Neural cell (in vitro differentiated cells): ENCODE results near the gene CCN5. TPM values are rescaled to one million over a fixed set of nuclear protein-coding genes. Genes with fewer than 3 reads are reported as not detected.

ENCODE experiments used
- H2AFZ ChIP-seq: fragments of 200-600, 300-800 bp; sonication (generic), shearing (Covaris generic); 2 replicates; pipeline ENCODE4 v1.6.0; 2014; ENCODE audit warnings: low read depth, mild to moderate bottlenecking, antibody characterized with exemption, low read length, moderate library complexity
- H3F3A ChIP-seq: fragments of 200-600 bp; shearing (Covaris generic); 2 replicates; pipeline ENCODE4 v1.6.1; 2016; ENCODE audit warnings: mild to moderate bottlenecking, moderate library complexity, mixed read lengths, antibody characterized with exemption, low read length; ENCODE audit not compliant: insufficient read depth, poor library complexity, severe bottlenecking
- H3K27ac ChIP-seq: fragments of 200-600, 300-800 bp; sonication (generic), shearing (Covaris generic); 2 replicates; pipeline ENCODE4 v1.5.1; 2014; ENCODE audit warnings: mild to moderate bottlenecking, low read length, moderate library complexity
- H3K27me3 ChIP-seq: fragments of 300-800, 200-600 bp; sonication (generic), shearing (Covaris generic); 2 replicates; pipeline ENCODE4 v1.6.0; 2014; ENCODE audit warnings: mild to moderate bottlenecking, low read depth, low read length, moderate library complexity; ENCODE audit not compliant: insufficient read depth
- H3K36me3 ChIP-seq: fragments of 300-800, 200-600 bp; sonication (generic), shearing (Covaris generic); 2 replicates; pipeline ENCODE4 v1.5.1; 2014; ENCODE audit warnings: mild to moderate bottlenecking, antibody characterized with exemption, low read length, moderate library complexity; ENCODE audit not compliant: insufficient read depth
- H3K4me2 ChIP-seq: fragments of 300-800, 200-600 bp; sonication (generic), shearing (Covaris generic); 2 replicates; pipeline ENCODE4 v1.6.0; 2014; ENCODE audit warnings: mild to moderate bottlenecking, low read length
- H3K4me3 ChIP-seq: fragments of 300-800, 200-600 bp; sonication (generic), shearing (Covaris generic); 2 replicates; pipeline ENCODE4 v1.5.1; 2014; ENCODE audit warnings: mild to moderate bottlenecking, low read length, moderate library complexity
- H3K79me2 ChIP-seq: fragments of 200-600 bp; shearing (Covaris generic); replicated peaks from 2 replicates; pipeline ENCODE4 v1.6.0; 2014; ENCODE audit warnings: mild to moderate bottlenecking, low read length, moderate library complexity; ENCODE audit not compliant: insufficient read depth
- H3K9ac ChIP-seq: fragments of 300-800, 200-600 bp; sonication (generic), shearing (Covaris generic); 2 replicates; pipeline ENCODE4 v1.6.1; 2016; ENCODE audit warnings: mild to moderate bottlenecking, low read length, mixed read lengths
- H3K9me2 ChIP-seq: fragments of 200-600 bp; shearing (Covaris generic); 2 replicates; pipeline ENCODE4 v1.6.1; 2016; ENCODE audit warnings: mild to moderate bottlenecking, low read length, mixed read lengths; ENCODE audit not compliant: insufficient read depth
- H3K9me3 ChIP-seq: fragments of 200-600, 300-800 bp; sonication (generic), shearing (Covaris generic); 2 replicates; pipeline ENCODE4 v1.6.1; 2016; ENCODE audit warnings: mild to moderate bottlenecking, mixed run types, low read length, moderate library complexity, mixed read lengths
- H4K20me1 ChIP-seq: fragments of 200-600 bp; shearing (Covaris generic); 2 replicates; pipeline ENCODE4 v1.6.1; 2016; ENCODE audit warnings: mild to moderate bottlenecking, mixed run types; ENCODE audit not compliant: insufficient read depth
- CTCF ChIP-seq: fragments of 450-650 bp; IDR thresholded peaks from 2 replicates; pipeline ENCODE4 v1.5.1; 2014; ENCODE audit warnings: antibody characterized with exemption, mild to moderate bottlenecking, moderate library complexity; ENCODE audit not compliant: poor library complexity, severe bottlenecking
- EP300 ChIP-seq: fragments of 450-650 bp; conservative IDR thresholded peaks from 2 replicates; pipeline ENCODE4 v1.6.1; 2014; ENCODE audit warnings: antibody characterized with exemption, mild to moderate bottlenecking, moderate library complexity; ENCODE audit not compliant: poor library complexity, severe bottlenecking
- EZH2 ChIP-seq: fragments of 200-600, 300-800 bp; shearing (Covaris generic), sonication (generic); IDR thresholded peaks from 2 replicates; pipeline ENCODE4 v1.6.1; 2014; ENCODE audit warnings: antibody characterized with exemption, low read length, borderline replicate concordance, mild to moderate bottlenecking; ENCODE audit not compliant: insufficient read depth, poor library complexity, severe bottlenecking
- MXI1 ChIP-seq: fragments of 450-650 bp; conservative IDR thresholded peaks from 2 replicates; pipeline ENCODE4 v1.6.1; 2014; ENCODE audit warnings: antibody characterized with exemption, mild to moderate bottlenecking; ENCODE audit not compliant: poor library complexity, severe bottlenecking
- POLR2AphosphoS5 ChIP-seq: IDR thresholded peaks from 2 replicates; pipeline ENCODE4 v1.6.1; 2012
- RAD21 ChIP-seq: fragments of 450-650 bp; conservative IDR thresholded peaks from 2 replicates; pipeline ENCODE4 v1.6.1; 2014; ENCODE audit warnings: antibody characterized with exemption, mild to moderate bottlenecking, moderate library complexity
- REST ChIP-seq: IDR thresholded peaks from 2 replicates; pipeline ENCODE4 v1.6.1; 2012; ENCODE audit warnings: borderline replicate concordance
- SMC3 ChIP-seq: fragments of 450-650 bp; conservative IDR thresholded peaks from 2 replicates; pipeline ENCODE4 v1.6.1; 2014; ENCODE audit warnings: antibody characterized with exemption, mild to moderate bottlenecking, moderate library complexity; ENCODE audit not compliant: poor library complexity
- TAF1 ChIP-seq: IDR thresholded peaks from 2 replicates; pipeline ENCODE4 v1.6.1; 2012; ENCODE audit warnings: low read depth
- polyA plus RNA-seq: library from polyadenylated mRNA; depleted of rRNA; stranded (reverse); fragments of >200 nt; gene quantifications from 2 replicates; pipeline ENCODE4 v1.2.3, GENCODE V29; 2014

CCN5 gene
- polyA plus RNA-seq, 1 donor from 2014 or later, result not detected

GRCh38 chr20:44688053-44688625, 27.0 kb upstream of the CCN5 start:
- Histone ChIP-seq H3K36me3 (no peaks in the 10 kb centered on the region), H4K20me1 (no peaks in the 10 kb centered on the region), H3K4me2 (no peak overlapping the region), H3K27ac (no peak overlapping the region), H3K27me3 (no peaks in the 10 kb centered on the region), H3F3A (no peaks in the 10 kb centered on the region), H3K9me3 (no peaks in the 10 kb centered on the region), H3K9ac (no peak overlapping the region), H2AFZ (no peak overlapping the region), H3K79me2 (no peaks in the 10 kb centered on the region), H3K9me2 (no peaks in the 10 kb centered on the region), H3K4me3 (no peak overlapping the region)
- TF ChIP-seq MXI1, result no peak
- TF ChIP-seq REST, result no peak
- TF ChIP-seq POLR2AphosphoS5, result no peak
- no peak for TF ChIP-seq RAD21
- TF ChIP-seq EZH2, result no peak
- TF ChIP-seq CTCF, result no peak
- TF ChIP-seq EP300, result no peak
- TF ChIP-seq TAF1, result no peak
- no peak for TF ChIP-seq SMC3

- Histone ChIP-seq H3K9me3 (no peaks in the 10 kb centered on the region), H3F3A (no peaks in the 10 kb centered on the region), H3K4me3 (no peak overlapping the region), H3K79me2 (no peaks in the 10 kb centered on the region), H2AFZ (no peak overlapping the region), H3K9ac (no peak overlapping the region), H3K4me2 (no peak overlapping the region), H3K27me3 (no peaks in the 10 kb centered on the region), H4K20me1 (no peaks in the 10 kb centered on the region), H3K36me3 (no peaks in the 10 kb centered on the region), H3K27ac (no peak overlapping the region), H3K9me2 (no peaks in the 10 kb centered on the region)
- TF ChIP-seq POLR2AphosphoS5 (no peak), SMC3 (no peak), MXI1 (no peak), EZH2 (no peak), TAF1 (no peak), CTCF (no peak), EP300 (no peak)
These were observed 25.4 kb upstream of the CCN5 start for GRCh38 chr20:44689809-44690208.
